CD4-positive, alpha-beta T cell treated with Interleukin-21 for 1 hour (primary cell): Measurements from ENCODE around the gene GPR62.
"Not testable (repeated sequence)": the region's sequence is repeated elsewhere in the genome, so short reads cannot be mapped to it uniquely, and the experiment has no call there.

Experiments used
- DNase-seq: peaks from one replicate; pipeline ENCODE4 v3.0.0-alpha.2; 2020

GPR62 gene

GRCh38 chr3:51955175-51955892 lies at the start of gene GPR62:
Gene GPR62, plus strand, starts transcription at chr3:51955381. Its CDS starts 272 bp downstream, at chr3:51955653.
- DNase-seq: no peak

- DNase-seq: no peak
Observed at GRCh38 chr3:51908026-51908425, 47.2 kb upstream of the GPR62 start.

- DNase-seq: no peak
Observed at GRCh38 chr3:51916418-51916817, 38.8 kb upstream of the GPR62 start.

- DNase-seq: no peak
Observed at GRCh38 chr3:51921081-51921578, 34.1 kb upstream of the GPR62 start.

- no peak for DNase-seq
Observed at GRCh38 chr3:51927061-51927977, 27.9 kb upstream of the GPR62 start.

- no peak for DNase-seq
Observed at GRCh38 chr3:51928438-51928837, 26.7 kb upstream of the GPR62 start.

GRCh38 chr3:51928981-51929380 lies 26.2 kb upstream of the GPR62 start:
- DNase-seq: not testable (repeated sequence)

GRCh38 chr3:51929420-51930003 lies 25.7 kb upstream of the GPR62 start:
- no peak for DNase-seq

GRCh38 chr3:51930439-51930838 lies 24.7 kb upstream of the GPR62 start:
- DNase-seq: no peak

- no peak for DNase-seq
Observed at GRCh38 chr3:51931756-51932155, 23.4 kb upstream of the GPR62 start.

GRCh38 chr3:51932471-51933370 lies 22.5 kb upstream of the GPR62 start:
- DNase-seq: no peak

- no peak for DNase-seq
Observed at GRCh38 chr3:51933471-51934138, 21.6 kb upstream of the GPR62 start.

GRCh38 chr3:51934139-51934850 lies 20.9 kb upstream of the GPR62 start:
- no peak for DNase-seq

- DNase-seq: no peak
Observed at GRCh38 chr3:51934991-51935885, 19.9 kb upstream of the GPR62 start.

- DNase-seq: no peak
Observed at GRCh38 chr3:51935886-51936755, 19.1 kb upstream of the GPR62 start.

- no peak for DNase-seq
Observed at GRCh38 chr3:51937014-51937413, 18.2 kb upstream of the GPR62 start.

- DNase-seq: no peak
Observed at GRCh38 chr3:51937611-51938450, 17.4 kb upstream of the GPR62 start.
